ENCODE measurements around the gene CNTN2. TPM values are rescaled to one million over a fixed set of nuclear protein-coding genes. Genes with fewer than 3 reads are reported as not detected.

CNTN2 gene
- total RNA-seq, 1 donor, result not detected

DNA sequence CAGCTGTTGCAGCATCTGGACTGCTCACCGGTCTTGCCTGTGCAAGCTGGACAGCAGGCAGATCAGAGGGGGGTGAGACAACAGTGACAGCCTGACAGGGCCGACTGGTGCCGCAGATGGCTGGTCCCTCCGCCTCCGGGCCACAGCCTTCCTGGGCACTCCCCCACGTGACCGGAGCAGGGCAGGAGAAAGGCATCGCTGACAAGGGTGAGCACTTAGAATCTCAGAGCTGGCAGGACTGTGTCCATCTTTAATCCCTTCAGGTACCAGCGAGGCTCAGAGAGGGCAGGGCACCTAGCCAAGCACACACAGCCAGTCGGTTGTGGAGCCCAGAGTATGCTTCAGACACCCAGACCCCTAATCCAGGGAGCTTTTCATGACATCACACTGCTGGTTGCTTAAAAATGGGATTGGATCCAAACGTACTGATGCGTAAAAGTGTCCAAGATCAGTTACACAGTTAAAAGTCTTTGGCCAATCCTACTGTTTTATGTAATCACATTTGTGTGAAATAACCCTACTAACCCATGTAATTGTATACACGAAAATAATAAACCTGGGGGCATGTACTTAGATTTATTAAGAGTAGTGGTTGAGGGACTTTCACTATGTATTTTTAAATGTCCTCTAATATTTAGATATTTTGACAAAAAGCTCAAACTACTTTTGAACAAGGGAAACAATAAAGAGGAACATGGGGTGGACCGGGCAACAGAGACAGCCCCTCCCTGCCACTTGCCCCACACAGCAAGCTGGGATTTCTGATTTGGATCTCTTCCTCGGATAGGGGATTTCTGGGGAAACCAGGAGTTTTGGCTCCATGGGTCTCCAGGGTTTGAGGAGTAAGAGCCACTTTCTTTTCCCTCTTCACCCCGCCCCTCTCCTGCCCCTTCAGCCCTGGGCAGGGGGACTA is 758 bp upstream of the CNTN2 start:
- no peak overlapping the region for H3K4me2 ChIP-seq (ENCODE audit: insufficient read depth, low read length)
- no peak for DNase-seq (ENCODE audit: insufficient read length, low spot score, missing footprints)

DNA sequence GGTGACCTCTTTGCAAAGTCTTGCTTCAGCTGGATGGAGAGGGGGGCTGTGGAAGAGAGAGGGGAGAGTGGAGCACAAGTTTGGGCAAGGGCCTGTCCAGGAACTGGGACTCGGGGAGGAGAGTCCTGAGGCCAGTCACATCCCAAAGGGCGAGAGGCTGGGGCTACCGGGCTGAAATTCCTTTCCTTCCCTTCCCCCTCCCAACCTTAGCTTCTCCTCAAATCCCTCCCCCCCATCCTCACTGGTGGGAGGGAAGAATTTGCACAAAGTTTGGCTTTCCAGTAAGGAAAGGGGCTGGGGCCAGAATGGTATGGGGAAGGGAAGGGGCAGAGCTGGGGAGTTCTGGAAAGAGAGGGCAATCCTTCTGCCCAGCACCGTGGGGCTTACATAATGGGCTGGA is 854 bp downstream of the CNTN2 start:
- H3K36me3 ChIP-seq (ENCODE audit: insufficient read depth, low read length), result no peaks in the 10 kb centered on the region
- H3K9me3 ChIP-seq (ENCODE audit: low read depth, low read length), result no peaks in the 10 kb centered on the region
- no peak overlapping the region for H3K27ac ChIP-seq (ENCODE audit: low read depth, low read length)
- H4K20me1 ChIP-seq (ENCODE audit: insufficient read depth, low read length), result no peaks in the 10 kb centered on the region
- no peak for DNase-seq (ENCODE audit: insufficient read length, low spot score, missing footprints)
- H3K4me3 ChIP-seq (ENCODE audit: insufficient read depth, low read length), result no peak overlapping the region
- TF ChIP-seq CTCF (IDR thresholded peaks at IDR 0.05; ENCODE audit: extremely low read depth, low read depth, low read length), result no peak
- no peaks in the 10 kb centered on the region for H3K4me1 ChIP-seq (ENCODE audit: insufficient read depth, low read length)
- peaks cover 59% of the 10 kb centered on the region for H3K27me3 ChIP-seq (ENCODE audit: insufficient read depth, low read length)
- H3K79me2 ChIP-seq (ENCODE audit: insufficient read depth, low read length), result no peaks in the 10 kb centered on the region
- no peak overlapping the region for H2AFZ ChIP-seq (ENCODE audit: low read length)
- no peak overlapping the region for H3K4me2 ChIP-seq (ENCODE audit: insufficient read depth, low read length)

More for the DNA sequence above, 758 bp upstream of the CNTN2 start:
- H2AFZ ChIP-seq (ENCODE audit: low read length), result no peak overlapping the region
- H4K20me1 ChIP-seq (ENCODE audit: insufficient read depth, low read length), result no peaks in the 10 kb centered on the region
- no peak for TF ChIP-seq CTCF (IDR thresholded peaks at IDR 0.05; ENCODE audit: extremely low read depth, low read depth, low read length)
- peaks cover 62% of the 10 kb centered on the region for H3K27me3 ChIP-seq (ENCODE audit: insufficient read depth, low read length)
- H3K27ac ChIP-seq (ENCODE audit: low read depth, low read length), result no peak overlapping the region
- no peaks in the 10 kb centered on the region for H3K4me1 ChIP-seq (ENCODE audit: insufficient read depth, low read length)
- H3K9me3 ChIP-seq (ENCODE audit: low read depth, low read length), result no peaks in the 10 kb centered on the region
- H3K4me3 ChIP-seq (ENCODE audit: insufficient read depth, low read length), result no peak overlapping the region
- no peaks in the 10 kb centered on the region for H3K79me2 ChIP-seq (ENCODE audit: insufficient read depth, low read length)
- no peaks in the 10 kb centered on the region for H3K36me3 ChIP-seq (ENCODE audit: insufficient read depth, low read length)

- no peaks in the 10 kb centered on the region for H3K9me3 ChIP-seq (ENCODE audit: low read depth, low read length)
- H3K4me2 ChIP-seq (ENCODE audit: insufficient read depth, low read length), result no peak overlapping the region
- TF ChIP-seq CTCF (IDR thresholded peaks at IDR 0.05; ENCODE audit: extremely low read depth, low read depth, low read length), result no peak
- no peaks in the 10 kb centered on the region for H3K79me2 ChIP-seq (ENCODE audit: insufficient read depth, low read length)
- no peak for DNase-seq (ENCODE audit: insufficient read length, low spot score, missing footprints)
- H3K27me3 ChIP-seq (ENCODE audit: insufficient read depth, low read length), result peaks cover 60% of the 10 kb centered on the region
- H3K4me3 ChIP-seq (ENCODE audit: insufficient read depth, low read length), result no peak overlapping the region
- no peak overlapping the region for H3K27ac ChIP-seq (ENCODE audit: low read depth, low read length)
- no peaks in the 10 kb centered on the region for H4K20me1 ChIP-seq (ENCODE audit: insufficient read depth, low read length)
- H3K4me1 ChIP-seq (ENCODE audit: insufficient read depth, low read length), result no peaks in the 10 kb centered on the region
- H2AFZ ChIP-seq (ENCODE audit: low read length), result no peak overlapping the region
- no peaks in the 10 kb centered on the region for H3K36me3 ChIP-seq (ENCODE audit: insufficient read depth, low read length)
Observed at GRCh38 chr1:205044741-205045140, 1.7 kb downstream of the CNTN2 start.

- no peak overlapping the region for H3K4me2 ChIP-seq (ENCODE audit: insufficient read depth, low read length)
- no peaks in the 10 kb centered on the region for H3K79me2 ChIP-seq (ENCODE audit: insufficient read depth, low read length)
- H3K27ac ChIP-seq (ENCODE audit: low read depth, low read length), result no peak overlapping the region
- no peak overlapping the region for H3K4me3 ChIP-seq (ENCODE audit: insufficient read depth, low read length)
- H3K4me1 ChIP-seq (ENCODE audit: insufficient read depth, low read length), result no peaks in the 10 kb centered on the region
- H3K27me3 ChIP-seq (ENCODE audit: insufficient read depth, low read length), result peaks cover 60% of the 10 kb centered on the region
- no peaks in the 10 kb centered on the region for H3K9me3 ChIP-seq (ENCODE audit: low read depth, low read length)
- H2AFZ ChIP-seq (ENCODE audit: low read length), result no peak overlapping the region
- no peaks in the 10 kb centered on the region for H3K36me3 ChIP-seq (ENCODE audit: insufficient read depth, low read length)
- TF ChIP-seq CTCF (IDR thresholded peaks at IDR 0.05; ENCODE audit: extremely low read depth, low read depth, low read length), result no peak
- no peaks in the 10 kb centered on the region for H4K20me1 ChIP-seq (ENCODE audit: insufficient read depth, low read length)
- no peak for DNase-seq (ENCODE audit: insufficient read length, low spot score, missing footprints)
Observed at GRCh38 chr1:205045146-205045545, 2.1 kb downstream of the CNTN2 start.
